ENCODE results near the gene TRIM17. TPM values are rescaled to one million over a fixed set of nuclear protein-coding genes. Genes with fewer than 3 reads are reported as not detected.

TRIM17 gene
- total and polyA plus RNA-seq, 9 of the 15 experiments (the other 6 are each of a cell fraction or from before 2014, with no cell fraction given), result not detected

GRCh38 chr1:228417483-228418203 lies 982 bp upstream of the TRIM17 start (continued):
- TF ChIP-seq JUND (IDR thresholded peaks at IDR 0.05; ENCODE audit: borderline replicate concordance, low read depth, low read length) (no peak), JUND (tag; IDR thresholded peaks at IDR 0.05; ENCODE audit: borderline replicate concordance, low read depth, low read length) (no peak), SLC30A9 (CRISPR knock-in tag; IDR thresholded peaks at IDR 0.05) (no peak), MEF2D (tag; conservative IDR thresholded peaks at IDR 0.05; ENCODE audit: low read depth) (peak; percentile 68; the same call in 1 of the 2 replicates), ZBTB12 (CRISPR knock-in tag; IDR thresholded peaks at IDR 0.05) (0 out of 2 replicates have a peak, but pooled peaks have one; percentile 8), ESRRA (IDR thresholded peaks at IDR 0.05; ENCODE audit: borderline replicate concordance, low read depth) (peak; percentile 35; the same call in 1 of the 2 replicates), BRCA1 (IDR thresholded peaks at IDR 0.05) (no peak), BRCA1 (CRISPR knock-in tag; IDR thresholded peaks at IDR 0.05) (no peak), ELF1 (tag; IDR thresholded peaks at IDR 0.05) (no peak), SETDB1 (IDR thresholded peaks at IDR 0.05; ENCODE audit: low read length) (no peak), ZNF12 (CRISPR knock-in tag; IDR thresholded peaks at IDR 0.05) (no peak), ZNF589 (CRISPR knock-in tag; IDR thresholded peaks at IDR 0.05; ENCODE audit: low read depth) (0 out of 2 replicates have a peak, but pooled peaks have one; percentile 29), HIVEP1 (CRISPR knock-in tag; IDR thresholded peaks at IDR 0.05) (no peak), ZNF3 (CRISPR knock-in tag; IDR thresholded peaks at IDR 0.05) (no peak), ZBTB33 (CRISPR knock-in tag; IDR thresholded peaks at IDR 0.05) (no peak), ZNF507 (tag; conservative IDR thresholded peaks at IDR 0.05) (no peak), MECOM (CRISPR knock-in tag; IDR thresholded peaks at IDR 0.05) (peak; percentile 81; the same call in 1 of the 2 replicates), CBX5 (IDR thresholded peaks at IDR 0.05; ENCODE audit: borderline replicate concordance, low read depth) (no peak), NR2C1 (IDR thresholded peaks at IDR 0.05) (no peak), NR2C1 (tag; IDR thresholded peaks at IDR 0.05) (peak; percentile 53), POU5F1 (IDR thresholded peaks at IDR 0.05; ENCODE audit: borderline replicate concordance, low read depth, low read length, partially characterized antibody) (no peak), ZNF592 (IDR thresholded peaks at IDR 0.05) (peak; percentile 95)

Data from K562 (cell line).